Measurements from ENCODE around the gene TMEM145.

TMEM145 gene

GRCh38 chr19:42355896-42356295, 42.8 kb downstream of the TMEM145 start:
- no peak for DNase-seq
- no peak overlapping the region for H2BK120ac ChIP-seq (ENCODE audit: low read depth, low read length)
- no peak overlapping the region for H2BK12ac ChIP-seq (ENCODE audit: low read length in 2 of 2)
- H2BK15ac ChIP-seq (ENCODE audit: low read depth, poor library complexity, severe bottlenecking): no peak overlapping the region
- H3K9ac ChIP-seq (ENCODE audit: low read length): no peak overlapping the region
- no peaks in the 10 kb centered on the region for H3K79me1 ChIP-seq (replicated peaks; ENCODE audit: low read length, poor library complexity, severe bottlenecking)
- H2BK5ac ChIP-seq (ENCODE audit: low read depth, low read length, poor library complexity, severe bottlenecking): no peak overlapping the region
- no peaks in the 10 kb centered on the region for H3K9me3 ChIP-seq (ENCODE audit: control insufficient read depth, low read length)
- WGBS: 100% methylated on average over 12 of the region's 12 CpGs
- no peak overlapping the region for H3K14ac ChIP-seq (ENCODE audit: low read length in 2 of 2)
- H3K4ac ChIP-seq (ENCODE audit: low read depth in 1 of 2, low read length in 2 of 2): no peak overlapping the region
- H3K27me3 ChIP-seq (ENCODE audit: control insufficient read depth in 1 of 2, insufficient read depth in 1 of 2, low read length in 2 of 2): no peaks in the 10 kb centered on the region
- H4K8ac ChIP-seq (ENCODE audit: low read length): no peak overlapping the region
- H2AFZ ChIP-seq (ENCODE audit: low read depth, low read length): no peak overlapping the region
- no peak overlapping the region for H4K91ac ChIP-seq (ENCODE audit: low read length)
- no peak overlapping the region for H3K4me2 ChIP-seq (ENCODE audit: low read length, poor library complexity, severe bottlenecking)
- no peak overlapping the region for H3K27ac ChIP-seq (ENCODE audit: low read length, poor library complexity, severe bottlenecking)
- H3K18ac ChIP-seq (ENCODE audit: low read depth in 1 of 2, low read length in 2 of 2): no peak overlapping the region
- H3K4me1 ChIP-seq (ENCODE audit: control insufficient read depth, insufficient read depth, low read depth, low read length): peaks cover 2% of the 10 kb centered on the region
- no peak overlapping the region for H3K23ac ChIP-seq (ENCODE audit: low read length in 2 of 2)
- H2AK5ac ChIP-seq (ENCODE audit: low read length, severe bottlenecking): no peak overlapping the region
- H3K4me3 ChIP-seq (ENCODE audit: insufficient read depth in 1 of 2, low read depth in 1 of 2, low read length in 2 of 2): no peak overlapping the region
- peaks cover 41 to 77% of the 10 kb centered on the region in 2 experiments for H3K36me3 ChIP-seq (ENCODE audit: control insufficient read depth in 1 of 2, insufficient read depth in 2 of 2, low read depth in 1 of 2, low read length in 2 of 2)

GRCh38 chr19:42356686-42357085, 43.6 kb downstream of the TMEM145 start:
- H4K91ac ChIP-seq (ENCODE audit: low read length): no peak overlapping the region
- H3K4me2 ChIP-seq (ENCODE audit: low read length, poor library complexity, severe bottlenecking): no peak overlapping the region
- no peak overlapping the region for H3K18ac ChIP-seq (ENCODE audit: low read depth in 1 of 2, low read length in 2 of 2)
- H3K4me3 ChIP-seq (ENCODE audit: insufficient read depth in 1 of 2, low read depth in 1 of 2, low read length in 2 of 2): no peak overlapping the region
- H3K9ac ChIP-seq (ENCODE audit: low read length): no peak overlapping the region
- 98% methylated on average over 15 of the region's 15 CpGs for WGBS
- H3K23ac ChIP-seq (ENCODE audit: low read length in 2 of 2): no peak overlapping the region
- H3K4me1 ChIP-seq (ENCODE audit: control insufficient read depth, insufficient read depth, low read depth, low read length): peaks cover 7% of the 10 kb centered on the region
- no peak overlapping the region for H3K27ac ChIP-seq (ENCODE audit: low read length, poor library complexity, severe bottlenecking)
- H3K36me3 ChIP-seq (ENCODE audit: control insufficient read depth in 1 of 2, insufficient read depth in 2 of 2, low read depth in 1 of 2, low read length in 2 of 2): peaks cover 41 to 75% of the 10 kb centered on the region in 2 experiments
- no peak overlapping the region for H2AK5ac ChIP-seq (ENCODE audit: low read length, severe bottlenecking)
- H3K14ac ChIP-seq (ENCODE audit: low read length in 2 of 2): no peak overlapping the region
- H4K8ac ChIP-seq (ENCODE audit: low read length): no peak overlapping the region
- no peak overlapping the region for H2BK15ac ChIP-seq (ENCODE audit: low read depth, poor library complexity, severe bottlenecking)
- no peaks in the 10 kb centered on the region for H3K9me3 ChIP-seq (ENCODE audit: control insufficient read depth, low read length)
- no peak overlapping the region for H2AFZ ChIP-seq (ENCODE audit: low read depth, low read length)
- no peak overlapping the region for H2BK12ac ChIP-seq (ENCODE audit: low read length in 2 of 2)
- H3K4ac ChIP-seq (ENCODE audit: low read depth in 1 of 2, low read length in 2 of 2): no peak overlapping the region
- no peaks in the 10 kb centered on the region for H3K79me1 ChIP-seq (replicated peaks; ENCODE audit: low read length, poor library complexity, severe bottlenecking)
- H2BK5ac ChIP-seq (ENCODE audit: low read depth, low read length, poor library complexity, severe bottlenecking): no peak overlapping the region
- H2BK120ac ChIP-seq (ENCODE audit: low read depth, low read length): no peak overlapping the region
- H3K27me3 ChIP-seq (ENCODE audit: control insufficient read depth in 1 of 2, insufficient read depth in 1 of 2, low read length in 2 of 2): no peaks in the 10 kb centered on the region
- DNase-seq: no peak

GRCh38 chr19:42357290-42357689, 44.2 kb downstream of the TMEM145 start:
- Histone ChIP-seq H3K14ac (ENCODE audit: low read length in 2 of 2) (no peak overlapping the region), H3K4ac (ENCODE audit: low read depth in 1 of 2, low read length in 2 of 2) (no peak overlapping the region), H3K36me3 (ENCODE audit: control insufficient read depth in 1 of 2, insufficient read depth in 2 of 2, low read depth in 1 of 2, low read length in 2 of 2) (peaks cover 42 to 77% of the 10 kb centered on the region in 2 experiments), H4K91ac (ENCODE audit: low read length) (no peak overlapping the region), H2AFZ (ENCODE audit: low read depth, low read length) (no peak overlapping the region), H2BK120ac (ENCODE audit: low read depth, low read length) (no peak overlapping the region), H3K9me3 (ENCODE audit: control insufficient read depth, low read length) (no peaks in the 10 kb centered on the region), H2BK12ac (ENCODE audit: low read length in 2 of 2) (no peak overlapping the region), H3K79me1 (replicated peaks; ENCODE audit: low read length, poor library complexity, severe bottlenecking) (no peaks in the 10 kb centered on the region), H3K18ac (ENCODE audit: low read depth in 1 of 2, low read length in 2 of 2) (no peak overlapping the region), H3K4me3 (ENCODE audit: insufficient read depth in 1 of 2, low read depth in 1 of 2, low read length in 2 of 2) (no peak overlapping the region), H4K8ac (ENCODE audit: low read length) (no peak overlapping the region), H3K27ac (ENCODE audit: low read length, poor library complexity, severe bottlenecking) (no peak overlapping the region), H2AK5ac (ENCODE audit: low read length, severe bottlenecking) (no peak overlapping the region), H2BK5ac (ENCODE audit: low read depth, low read length, poor library complexity, severe bottlenecking) (no peak overlapping the region), H3K4me2 (ENCODE audit: low read length, poor library complexity, severe bottlenecking) (no peak overlapping the region), H3K23ac (ENCODE audit: low read length in 2 of 2) (no peak overlapping the region), H2BK15ac (ENCODE audit: low read depth, poor library complexity, severe bottlenecking) (no peak overlapping the region), H3K4me1 (ENCODE audit: control insufficient read depth, insufficient read depth, low read depth, low read length) (peaks cover 8% of the 10 kb centered on the region), H3K27me3 (ENCODE audit: control insufficient read depth in 1 of 2, insufficient read depth in 1 of 2, low read length in 2 of 2) (no peaks in the 10 kb centered on the region), H3K9ac (ENCODE audit: low read length) (no peak overlapping the region)
- no peak for DNase-seq
- WGBS: 94% methylated on average over 12 of the region's 12 CpGs

GRCh38 chr19:42360787-42361544, 47.9 kb downstream of the TMEM145 start:
- no peak overlapping the region for H4K91ac ChIP-seq (ENCODE audit: low read length)
- no peak overlapping the region for H3K18ac ChIP-seq (ENCODE audit: low read depth in 1 of 2, low read length in 2 of 2)
- no peak overlapping the region for H3K9ac ChIP-seq (ENCODE audit: low read length)
- 90% methylated on average over 16 of the region's 16 CpGs for WGBS
- H3K9me3 ChIP-seq (ENCODE audit: control insufficient read depth, low read length): peaks cover 7% of the 10 kb centered on the region
- H2BK15ac ChIP-seq (ENCODE audit: low read depth, poor library complexity, severe bottlenecking): no peak overlapping the region
- H3K79me1 ChIP-seq (replicated peaks; ENCODE audit: low read length, poor library complexity, severe bottlenecking): no peaks in the 10 kb centered on the region
- H3K4ac ChIP-seq (ENCODE audit: low read depth in 1 of 2, low read length in 2 of 2): no peak overlapping the region
- peaks cover 9% of the 10 kb centered on the region for H3K4me1 ChIP-seq (ENCODE audit: control insufficient read depth, insufficient read depth, low read depth, low read length)
- peaks cover 41 to 71% of the 10 kb centered on the region in 2 experiments for H3K36me3 ChIP-seq (ENCODE audit: control insufficient read depth in 1 of 2, insufficient read depth in 2 of 2, low read depth in 1 of 2, low read length in 2 of 2)
- no peak overlapping the region for H3K23ac ChIP-seq (ENCODE audit: low read length in 2 of 2)
- no peaks in the 10 kb centered on the region for H3K27me3 ChIP-seq (ENCODE audit: control insufficient read depth in 1 of 2, insufficient read depth in 1 of 2, low read length in 2 of 2)
- no peak overlapping the region for H3K27ac ChIP-seq (ENCODE audit: low read length, poor library complexity, severe bottlenecking)
- no peak overlapping the region for H2BK12ac ChIP-seq (ENCODE audit: low read length in 2 of 2)
- H3K4me2 ChIP-seq (ENCODE audit: low read length, poor library complexity, severe bottlenecking): no peak overlapping the region
- H3K4me3 ChIP-seq (ENCODE audit: insufficient read depth in 1 of 2, low read depth in 1 of 2, low read length in 2 of 2): peak overlapping the region in 1 of 2 experiments; percentile 15
- no peak overlapping the region for H2BK120ac ChIP-seq (ENCODE audit: low read depth, low read length)
- H3K14ac ChIP-seq (ENCODE audit: low read length in 2 of 2): no peak overlapping the region
- no peak overlapping the region for H4K8ac ChIP-seq (ENCODE audit: low read length)
- H2AK5ac ChIP-seq (ENCODE audit: low read length, severe bottlenecking): no peak overlapping the region
- no peak overlapping the region for H2BK5ac ChIP-seq (ENCODE audit: low read depth, low read length, poor library complexity, severe bottlenecking)
- no peak overlapping the region for H2AFZ ChIP-seq (ENCODE audit: low read depth, low read length)
- DNase-seq: no peak
